ENCODE results near the gene RAP1GAP. TPM values are rescaled to one million over a fixed set of nuclear protein-coding genes. Genes with fewer than 3 reads are reported as not detected.

The RAP1GAP gene
- total RNA-seq, 1 experiment from 2014 or later, result 7.2 TPM

DNA sequence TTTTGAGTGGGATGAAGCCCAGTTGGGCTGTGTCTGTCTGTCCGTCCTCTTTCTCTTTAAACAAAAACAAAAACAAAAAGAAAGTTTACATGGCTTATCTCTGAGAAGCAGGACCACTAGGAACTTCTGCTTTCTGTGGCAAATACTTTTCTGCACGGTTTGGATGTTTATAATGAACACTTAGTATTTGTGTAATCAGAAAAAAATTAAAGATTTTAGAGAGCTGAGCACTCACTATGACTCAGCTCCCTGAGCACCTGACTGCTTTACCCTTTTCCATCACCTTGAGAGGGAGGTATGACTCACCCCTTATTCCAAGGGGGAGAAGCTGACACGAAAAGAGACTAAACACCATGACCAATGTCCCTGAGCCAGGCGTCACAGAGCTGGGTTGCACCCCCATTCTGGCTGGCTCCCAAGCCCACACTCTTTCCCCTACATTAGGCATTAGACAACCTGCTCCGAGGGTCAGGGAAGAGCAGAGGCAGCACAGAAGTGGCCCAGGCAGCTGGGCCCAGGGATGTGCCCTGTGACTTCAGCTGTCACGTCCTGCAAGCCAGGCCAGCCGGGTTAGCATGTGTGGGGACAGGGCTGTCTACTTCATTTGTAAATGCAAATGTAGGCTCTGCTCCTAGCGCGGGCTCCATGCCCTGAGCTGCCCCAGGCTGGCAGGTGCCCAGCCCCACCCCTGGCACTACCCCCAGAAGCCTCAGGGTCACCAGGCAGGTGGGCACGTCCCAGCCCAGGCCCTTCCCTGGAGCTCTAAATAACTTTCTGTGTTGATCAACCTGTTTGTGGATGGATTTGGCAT lies 30.4 kb downstream of the RAP1GAP start:
- ChIA-PET CTCF (no interaction called here), POLR2A (no interaction called here)
- Mint-ChIP-seq H3K4me3 (ENCODE audit: unreplicated experiment) (no peak overlapping the region), H3K4me1 (ENCODE audit: low read depth, unreplicated experiment) (peaks cover 6% of the 10 kb centered on the region), H3K27ac (ENCODE audit: unreplicated experiment) (no peak overlapping the region), H3K36me3 (ENCODE audit: insufficient read depth, unreplicated experiment) (no peaks in the 10 kb centered on the region), H3K27me3 (ENCODE audit: insufficient read depth, unreplicated experiment) (no peaks in the 10 kb centered on the region), H3K9me3 (ENCODE audit: unreplicated experiment) (no peaks in the 10 kb centered on the region)
- intact Hi-C loops (cut with micrococcal nuclease; ENCODE audit: unreplicated experiment), result no loop called here
- H3K4me1 ChIP-seq, result peaks cover 8% of the 10 kb centered on the region; the same call in 1 of the 2 replicates
- no peaks in the 10 kb centered on the region for H3K9me3 ChIP-seq
- BruUV-seq (replicated peaks), result no TSS peak
- no peak for DNase-seq
- no peaks in the 10 kb centered on the region for H3K36me3 ChIP-seq (ENCODE audit: control insufficient read depth, insufficient read depth, low read length)
- TF ChIP-seq, protein P1, sequence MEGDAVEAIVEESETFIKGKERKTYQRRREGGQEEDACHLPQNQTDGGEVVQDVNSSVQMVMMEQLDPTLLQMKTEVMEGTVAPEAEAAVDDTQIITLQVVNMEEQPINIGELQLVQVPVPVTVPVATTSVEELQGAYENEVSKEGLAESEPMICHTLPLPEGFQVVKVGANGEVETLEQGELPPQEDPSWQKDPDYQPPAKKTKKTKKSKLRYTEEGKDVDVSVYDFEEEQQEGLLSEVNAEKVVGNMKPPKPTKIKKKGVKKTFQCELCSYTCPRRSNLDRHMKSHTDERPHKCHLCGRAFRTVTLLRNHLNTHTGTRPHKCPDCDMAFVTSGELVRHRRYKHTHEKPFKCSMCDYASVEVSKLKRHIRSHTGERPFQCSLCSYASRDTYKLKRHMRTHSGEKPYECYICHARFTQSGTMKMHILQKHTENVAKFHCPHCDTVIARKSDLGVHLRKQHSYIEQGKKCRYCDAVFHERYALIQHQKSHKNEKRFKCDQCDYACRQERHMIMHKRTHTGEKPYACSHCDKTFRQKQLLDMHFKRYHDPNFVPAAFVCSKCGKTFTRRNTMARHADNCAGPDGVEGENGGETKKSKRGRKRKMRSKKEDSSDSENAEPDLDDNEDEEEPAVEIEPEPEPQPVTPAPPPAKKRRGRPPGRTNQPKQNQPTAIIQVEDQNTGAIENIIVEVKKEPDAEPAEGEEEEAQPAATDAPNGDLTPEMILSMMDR (IDR thresholded peaks at IDR 0.05; ENCODE audit: insufficient read depth in 1 of 2, low read depth in 1 of 2, low read length in 1 of 2, severe bottlenecking in 1 of 2, unreplicated experiment in 1 of 2), result no peak
- H3K27me3 ChIP-seq (replicated peaks; ENCODE audit: control insufficient read depth, insufficient read depth, low read length), result no peaks in the 10 kb centered on the region
- no peak overlapping the region for H3K4me3 ChIP-seq (ENCODE audit: low read depth, low read length)

- Histone ChIP-seq H3K9me3 (no peaks in the 10 kb centered on the region), H3K27me3 (replicated peaks; ENCODE audit: control insufficient read depth, insufficient read depth, low read length) (no peaks in the 10 kb centered on the region), H3K4me3 (ENCODE audit: low read depth, low read length) (no peak overlapping the region), H3K4me1 (peaks cover 11% of the 10 kb centered on the region), H3K36me3 (ENCODE audit: control insufficient read depth, insufficient read depth, low read length) (no peaks in the 10 kb centered on the region)
- Mint-ChIP-seq H3K27ac (ENCODE audit: unreplicated experiment) (no peak overlapping the region), H3K9me3 (ENCODE audit: unreplicated experiment) (no peaks in the 10 kb centered on the region), H3K4me1 (ENCODE audit: low read depth, unreplicated experiment) (peaks cover 12% of the 10 kb centered on the region), H3K27me3 (ENCODE audit: insufficient read depth, unreplicated experiment) (no peaks in the 10 kb centered on the region), H3K36me3 (ENCODE audit: insufficient read depth, unreplicated experiment) (no peaks in the 10 kb centered on the region), H3K4me3 (ENCODE audit: unreplicated experiment) (no peak overlapping the region)
- intact Hi-C loops (cut with micrococcal nuclease; ENCODE audit: unreplicated experiment), result no loop called here
- TF ChIP-seq, protein P1 (IDR thresholded peaks at IDR 0.05; ENCODE audit: insufficient read depth in 1 of 2, low read depth in 1 of 2, low read length in 1 of 2, severe bottlenecking in 1 of 2, unreplicated experiment in 1 of 2), result no peak
- DNase-seq, result no peak
- ChIA-PET POLR2A (no interaction called here), CTCF (no interaction called here)
- BruUV-seq (replicated peaks), result no TSS peak
Measured at GRCh38 chr1:21637514-21637913, 31.6 kb downstream of the RAP1GAP start.

- Histone ChIP-seq H3K9me3 (no peaks in the 10 kb centered on the region), H3K4me3 (ENCODE audit: low read depth, low read length) (no peak overlapping the region), H3K4me1 (peaks cover 19% of the 10 kb centered on the region), H3K27me3 (replicated peaks; ENCODE audit: control insufficient read depth, insufficient read depth, low read length) (no peaks in the 10 kb centered on the region), H3K36me3 (ENCODE audit: control insufficient read depth, insufficient read depth, low read length) (no peaks in the 10 kb centered on the region)
- Mint-ChIP-seq H3K27me3 (ENCODE audit: insufficient read depth, unreplicated experiment) (no peaks in the 10 kb centered on the region), H3K4me3 (ENCODE audit: unreplicated experiment) (no peak overlapping the region), H3K4me1 (ENCODE audit: low read depth, unreplicated experiment) (peaks cover 14% of the 10 kb centered on the region), H3K9me3 (ENCODE audit: unreplicated experiment) (no peaks in the 10 kb centered on the region), H3K36me3 (ENCODE audit: insufficient read depth, unreplicated experiment) (no peaks in the 10 kb centered on the region), H3K27ac (ENCODE audit: unreplicated experiment) (no peak overlapping the region)
- TF ChIP-seq, protein P1 (IDR thresholded peaks at IDR 0.05; ENCODE audit: insufficient read depth in 1 of 2, low read depth in 1 of 2, low read length in 1 of 2, severe bottlenecking in 1 of 2, unreplicated experiment in 1 of 2), result no peak
- no peak for DNase-seq
- ChIA-PET CTCF (no interaction called here), POLR2A (no interaction called here)
- no TSS peak for BruUV-seq (replicated peaks)
- intact Hi-C loops (cut with micrococcal nuclease; ENCODE audit: unreplicated experiment), result no loop called here
Measured at GRCh38 chr1:21636029-21636428, 33.1 kb downstream of the RAP1GAP start.
